Left renal pelvis (tissue), 4 donors: Measurements from ENCODE around the gene MAP3K7CL. TPM values are rescaled to one million over a fixed set of nuclear protein-coding genes. Genes with fewer than 3 reads are reported as not detected.
A peak's percentile ranks its signal among the peaks of the same experiment; 100 is the strongest.

Experiments used
- DNase-seq, 4 donors: peaks; one replicate each; pipeline ENCODE4 v3.0.0-alpha.2; 2013; ENCODE audit warnings: low read depth in 4 of 4, low spot score in 3 of 4
- polyA plus RNA-seq, 4 donors: library from polyadenylated mRNA; unstranded; fragments of 120-200 nt; gene quantifications; one replicate each; pipeline ENCODE4 v1.2.1, GENCODE V29; 2013; ENCODE audit not compliant: insufficient read length in 4 of 4

MAP3K7CL gene
- polyA plus RNA-seq, 4 donors = 4.8 to 7.7 (median 6.0) TPM

DNA sequence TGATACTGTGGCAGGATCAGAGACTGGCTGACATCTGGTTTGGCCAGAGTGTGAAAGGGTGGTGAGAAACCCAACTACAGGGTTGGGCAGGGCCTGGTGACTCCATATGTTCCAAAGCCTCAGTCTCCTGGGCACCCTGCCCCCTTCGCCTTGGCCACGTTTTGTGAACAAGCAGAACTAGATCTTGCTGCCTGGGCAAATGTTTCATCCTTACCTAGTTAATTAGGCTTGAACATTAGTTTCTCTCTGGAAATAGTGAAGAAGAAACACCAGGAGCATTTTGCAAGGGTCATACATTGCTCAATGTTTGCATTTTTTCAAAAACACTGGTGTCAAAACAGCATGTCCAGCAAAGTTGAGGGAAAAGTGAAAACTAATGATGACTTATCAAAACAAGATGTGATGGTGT is 60.5 kb downstream of the MAP3K7CL start:
- DNase-seq = no peak

- DNase-seq = no peak
These were observed 62.6 kb downstream of the MAP3K7CL start for GRCh38 chr21:29193072-29193471.

DNA sequence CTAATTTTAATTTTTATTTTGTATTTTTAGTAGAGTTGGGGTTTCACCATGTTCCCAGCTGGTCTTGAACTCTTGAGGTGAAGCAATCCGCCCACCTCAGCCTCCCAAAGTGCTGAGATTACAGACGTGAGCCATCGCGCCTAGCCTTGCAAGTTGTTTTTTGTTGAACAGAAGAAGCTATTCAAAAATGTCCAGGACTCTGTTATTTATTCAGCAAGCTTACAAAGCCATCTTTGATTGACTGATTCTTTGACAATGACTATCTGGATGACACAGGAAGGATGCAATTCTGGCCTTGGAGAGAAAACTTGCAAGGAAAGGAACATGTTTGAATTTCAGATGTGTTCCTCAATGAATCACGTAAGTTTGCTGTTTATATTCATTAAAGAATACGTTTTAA is 63.5 kb downstream of the MAP3K7CL start:
- DNase-seq = no peak

DNA sequence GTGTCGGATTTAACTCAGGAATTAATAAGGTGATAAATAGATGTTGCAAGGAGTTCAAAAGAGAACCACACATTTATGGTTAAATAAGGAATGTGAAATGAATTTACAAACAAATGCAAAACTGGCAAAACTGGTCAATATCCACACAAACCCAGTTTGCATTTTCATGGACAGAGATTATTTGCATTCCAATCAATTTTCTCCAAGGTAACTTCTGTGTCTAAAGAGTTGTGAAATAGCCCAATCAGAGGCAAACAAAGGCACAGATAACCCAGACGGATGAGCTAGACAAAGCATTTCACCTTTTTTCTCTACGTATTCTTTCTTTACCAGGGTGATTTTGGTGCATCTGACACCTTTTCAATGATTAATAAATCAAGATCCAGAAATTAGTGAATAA is 63.9 kb downstream of the MAP3K7CL start:
- DNase-seq = no peak

DNA sequence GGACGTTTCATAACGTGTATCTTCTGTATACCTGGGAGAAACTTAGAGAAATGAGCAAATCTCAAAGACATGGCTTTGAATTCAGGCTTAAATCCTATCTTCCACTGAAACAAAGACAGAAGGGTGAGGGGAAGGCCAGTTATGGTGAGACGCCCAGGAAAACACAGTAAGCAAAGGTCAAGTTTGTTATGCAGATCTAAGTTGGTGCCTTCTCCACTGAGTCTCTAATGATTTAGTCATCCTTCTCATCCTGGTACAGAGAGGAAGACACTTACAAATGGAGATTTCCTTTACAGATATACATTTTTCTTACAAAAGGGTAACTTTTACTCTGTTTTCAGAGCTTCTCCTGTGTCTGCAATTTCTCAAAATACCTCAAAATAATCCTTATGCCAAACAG is 64.4 kb downstream of the MAP3K7CL start:
- no peak for DNase-seq

DNA sequence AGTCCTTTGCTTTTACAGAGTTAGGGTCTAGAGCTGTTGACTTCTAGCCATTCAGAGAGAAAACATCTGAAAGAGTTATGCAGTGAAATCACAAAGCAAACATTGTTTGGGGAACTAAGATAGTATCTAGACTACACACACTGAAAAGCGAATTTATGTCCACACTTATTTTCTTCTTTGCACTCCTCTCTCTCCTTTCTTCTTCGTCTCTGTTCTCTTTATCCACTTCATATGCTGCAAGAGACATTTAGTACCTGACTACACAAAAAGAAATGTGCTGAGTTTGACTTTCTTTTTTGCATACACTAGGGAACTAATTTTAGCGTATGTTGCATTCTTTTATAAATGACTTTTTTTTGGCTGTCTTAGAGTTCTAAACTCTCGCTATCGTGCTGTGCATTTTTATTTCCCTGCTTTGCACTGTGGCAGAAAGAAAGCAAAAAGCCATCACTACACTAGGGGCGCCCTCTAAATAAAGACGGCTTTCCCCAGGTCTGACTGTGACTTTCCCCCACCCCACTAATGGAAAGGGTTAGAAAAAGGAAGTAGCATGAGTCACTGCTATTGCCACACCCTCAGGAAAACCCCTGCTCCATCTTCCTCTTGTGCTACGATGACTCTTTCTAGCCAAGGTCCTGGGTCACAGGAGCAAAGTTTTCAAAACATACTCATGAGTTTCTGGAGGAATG is 65.7 kb downstream of the MAP3K7CL start:
- no peak for DNase-seq

DNA sequence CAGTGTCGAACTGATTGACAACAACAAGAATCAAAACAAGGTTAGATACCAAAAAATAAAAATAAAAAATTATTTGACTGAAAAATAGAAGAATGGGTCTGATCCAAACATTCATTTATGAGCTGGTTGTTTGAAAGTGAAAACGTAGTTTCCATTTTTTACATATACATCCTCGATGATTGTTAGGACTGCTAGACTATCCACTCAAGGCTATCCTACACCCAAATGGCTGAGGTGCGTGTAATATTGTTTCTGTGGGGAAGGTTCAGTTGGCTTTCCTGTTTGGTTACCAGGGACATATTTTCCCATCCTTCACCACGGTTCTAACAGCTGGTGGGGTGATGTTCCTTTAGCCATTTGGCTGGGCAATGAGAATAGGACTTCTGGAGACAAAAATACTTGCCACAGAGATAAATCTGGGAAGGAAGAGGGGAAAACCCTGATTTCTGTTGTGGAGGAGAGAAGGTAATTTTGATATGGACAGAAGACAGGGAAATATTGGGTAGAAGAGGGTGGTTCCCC is 66.3 kb downstream of the MAP3K7CL start:
- DNase-seq = no peak

DNA sequence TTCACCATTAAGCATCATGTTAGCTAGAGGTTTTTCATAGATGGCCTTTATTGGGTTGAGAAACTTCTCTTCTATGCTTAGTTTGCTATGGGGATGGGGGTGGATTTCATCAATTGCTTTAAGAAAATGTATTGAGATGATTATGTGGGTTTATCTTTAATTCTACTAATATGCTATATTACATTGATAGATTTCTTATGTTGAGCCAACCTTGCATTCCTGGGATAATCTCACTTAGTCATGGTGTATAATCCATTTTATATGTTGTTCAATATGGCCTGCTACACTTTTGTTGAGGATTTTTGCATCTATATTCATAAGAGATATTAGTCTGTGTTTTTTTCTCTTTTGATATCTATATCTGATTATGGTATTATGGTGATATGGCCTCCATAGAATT is 70.7 kb downstream of the MAP3K7CL start:
- no peak for DNase-seq

DNA sequence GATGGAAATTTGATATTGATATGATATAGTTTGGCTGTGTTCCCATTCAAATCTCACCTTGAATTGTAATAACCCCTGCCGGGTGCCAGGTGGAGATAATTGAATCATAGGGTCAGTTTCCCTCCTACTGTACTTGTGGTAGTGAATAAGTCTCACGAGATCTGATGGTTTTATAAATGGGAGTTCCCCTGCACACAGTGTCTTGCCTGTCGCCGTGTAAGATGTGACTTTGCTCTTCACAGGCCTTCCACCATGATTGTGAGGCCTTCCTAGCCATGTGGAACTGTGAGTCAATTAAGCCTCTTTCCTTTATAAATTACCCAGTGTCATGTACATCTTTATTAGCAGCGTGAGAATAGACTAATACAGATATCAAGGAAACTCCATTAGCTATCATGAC is 74.6 kb downstream of the MAP3K7CL start:
- DNase-seq = no peak

DNA sequence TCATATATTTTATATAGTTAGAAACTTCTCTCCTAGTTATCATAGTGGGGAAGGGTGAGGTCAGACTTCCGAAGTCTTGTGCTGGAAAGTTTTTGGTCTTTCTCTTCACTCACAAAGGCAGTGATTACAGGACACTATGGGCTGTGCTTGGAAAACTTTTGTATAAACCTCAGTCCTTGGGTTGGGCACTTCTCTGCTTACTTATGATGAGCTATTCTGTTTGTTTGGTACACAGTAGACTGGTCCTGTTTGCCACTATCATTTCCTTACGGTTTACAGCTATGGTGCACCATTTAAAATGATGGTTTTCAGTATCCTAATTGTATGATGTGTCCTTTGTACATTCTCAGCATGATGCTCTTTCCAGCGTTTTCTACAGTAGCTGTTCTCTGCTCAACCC is 75.5 kb downstream of the MAP3K7CL start:
- no peak for DNase-seq

- no peak for DNase-seq
These were observed 76.0 kb downstream of the MAP3K7CL start for GRCh38 chr21:29206445-29206844.

- DNase-seq = no peak
These were observed 76.8 kb downstream of the MAP3K7CL start for GRCh38 chr21:29207201-29207600.

DNA sequence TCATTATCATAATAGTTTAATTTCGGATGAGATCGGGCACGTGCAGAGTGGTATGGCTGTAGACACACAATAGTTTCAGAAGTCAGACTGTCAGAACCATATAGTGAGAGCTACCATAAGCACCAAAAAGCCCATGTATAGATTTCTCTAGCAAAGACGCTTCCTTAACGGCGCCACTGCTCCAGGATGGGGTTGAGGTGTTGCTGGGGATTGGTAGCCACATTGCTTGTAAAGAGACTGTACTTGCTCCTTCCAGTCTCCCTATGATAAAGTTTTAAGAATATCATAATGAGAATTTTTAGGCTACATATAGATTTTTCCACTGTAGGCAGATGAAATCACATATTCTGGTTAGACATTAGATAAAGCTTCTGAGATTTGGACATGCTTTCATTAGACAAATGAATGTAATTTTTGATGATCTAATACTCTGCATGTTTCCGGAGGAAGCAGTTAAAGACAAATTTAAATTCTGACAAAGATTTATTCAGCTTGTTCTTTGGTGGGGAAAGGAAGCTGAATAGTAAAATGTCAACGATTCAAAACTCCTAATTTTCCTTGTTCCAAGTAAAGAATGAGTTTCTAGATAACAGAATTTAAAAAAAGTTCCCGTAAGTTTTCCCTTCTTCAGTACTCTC is 77.7 kb downstream of the MAP3K7CL start:
- no peak for DNase-seq

DNA sequence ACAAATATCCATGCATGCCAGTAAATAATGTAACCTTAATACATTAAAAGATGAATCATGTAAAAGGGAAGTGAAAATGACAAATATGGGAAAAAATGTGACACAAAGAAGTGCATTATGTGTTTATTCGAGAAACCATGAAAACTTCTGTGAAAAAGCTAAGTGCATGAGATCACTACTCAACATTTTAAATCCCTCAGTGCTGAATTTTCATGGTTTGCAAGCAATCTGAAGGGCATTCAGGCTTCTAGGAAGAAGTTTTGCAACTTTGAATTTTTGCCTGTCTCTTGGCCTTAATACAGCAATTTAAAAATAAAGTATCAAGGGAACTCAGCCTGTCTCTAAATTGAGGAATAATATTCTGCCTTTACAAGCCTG is 78.2 kb downstream of the MAP3K7CL start:
- DNase-seq = no peak

DNA sequence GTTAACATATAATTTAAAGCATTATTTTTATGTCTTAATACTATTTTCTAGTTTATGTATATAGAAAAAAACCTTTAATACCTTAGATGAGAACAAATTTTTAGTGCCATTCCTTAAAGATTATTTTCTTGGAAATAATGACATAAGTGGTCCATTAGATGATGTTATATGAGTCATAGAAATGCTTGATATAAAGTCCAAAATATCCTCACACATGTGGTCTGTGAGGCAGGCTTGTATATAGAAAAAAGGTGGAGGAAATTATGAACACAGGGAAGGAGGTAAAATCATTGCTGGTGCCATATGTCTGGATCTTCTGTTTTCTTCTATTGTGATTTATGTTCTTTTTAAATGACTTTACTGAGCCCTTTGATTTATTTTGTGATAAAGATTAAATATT is 79.3 kb downstream of the MAP3K7CL start:
- no peak for DNase-seq

DNA sequence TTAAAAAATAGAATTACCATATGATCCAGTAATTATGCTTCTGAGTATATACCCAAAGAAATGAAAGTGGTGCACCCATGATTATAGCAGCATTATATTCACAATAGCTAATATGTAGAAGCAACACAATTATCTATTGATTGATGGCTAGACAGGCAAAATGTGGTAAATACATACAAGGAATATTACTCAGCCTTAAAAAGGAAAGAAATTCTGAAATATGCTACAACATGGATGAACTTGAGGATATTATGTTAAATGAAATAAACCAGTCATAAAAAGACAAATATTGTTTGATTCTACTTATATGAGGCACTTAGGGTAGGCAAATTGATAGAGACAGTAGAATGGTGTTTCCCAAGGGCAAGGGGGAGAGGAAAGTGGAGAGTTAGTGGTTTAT is 80.8 kb downstream of the MAP3K7CL start:
- DNase-seq = no peak

GRCh38 chr21:29212446-29212845 is 82.0 kb downstream of the MAP3K7CL start:
- no peak for DNase-seq

- no peak for DNase-seq
These were observed 83.3 kb downstream of the MAP3K7CL start for GRCh38 chr21:29213513-29214385.

DNA sequence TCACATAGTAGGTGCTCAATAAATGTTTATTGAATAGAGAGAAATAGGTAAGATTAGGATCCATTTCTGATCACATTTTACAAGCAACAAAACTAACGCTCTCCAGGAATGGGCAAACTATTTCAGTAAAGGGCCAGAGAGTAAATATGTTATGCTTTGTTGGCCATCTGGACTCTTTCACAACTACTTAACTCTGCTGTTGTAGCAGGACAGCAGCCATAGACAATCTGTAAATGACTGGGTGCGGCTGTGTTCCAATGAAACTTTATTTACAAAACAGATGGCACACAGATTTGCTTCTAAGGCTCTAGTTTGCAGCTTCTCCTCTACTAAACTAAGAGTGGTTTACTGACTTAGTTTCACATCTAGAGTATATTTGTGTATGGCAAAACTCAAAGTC is 85.3 kb downstream of the MAP3K7CL start:
- DNase-seq = no peak

DNA sequence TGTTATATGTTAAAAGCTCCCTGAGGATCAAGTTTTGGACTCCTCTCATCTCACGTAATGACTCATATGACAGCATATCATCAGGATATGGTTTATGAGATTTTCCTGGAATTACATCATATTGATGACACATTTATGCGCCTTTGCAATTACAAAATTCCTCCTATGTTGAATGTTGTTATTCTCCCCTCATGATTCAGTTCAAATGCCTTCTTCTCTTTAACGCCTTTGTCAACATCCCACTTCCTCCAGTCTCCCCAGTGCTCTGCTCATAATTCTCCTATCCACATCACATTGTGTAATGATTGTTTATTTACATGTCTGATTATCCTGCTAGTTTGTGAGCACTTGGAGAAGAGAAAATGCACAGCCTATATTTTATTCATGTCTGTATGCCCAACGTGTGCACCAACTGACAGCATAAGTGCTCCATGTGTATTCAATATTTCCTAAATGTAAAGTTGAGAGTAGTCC is 87.4 kb downstream of the MAP3K7CL start:
- no peak for DNase-seq

DNA sequence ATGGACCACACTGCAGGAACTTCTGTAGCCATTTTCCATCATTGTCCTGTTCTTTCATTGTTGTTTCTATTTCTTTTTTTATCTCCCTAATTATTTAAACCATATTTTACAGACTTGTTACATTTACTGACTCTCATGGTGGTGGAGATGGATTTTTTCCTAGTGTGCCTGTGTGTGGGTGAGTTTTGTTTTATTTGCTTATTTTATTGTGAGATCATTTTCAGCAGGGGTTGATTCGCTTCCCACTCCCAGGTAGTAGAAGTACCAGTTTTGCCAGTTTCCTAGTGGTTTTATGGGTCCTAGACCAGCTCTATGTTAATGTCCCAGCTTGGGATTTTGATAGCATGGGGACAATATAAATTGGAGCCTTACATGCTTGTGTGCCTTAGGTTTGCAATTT is 88.3 kb downstream of the MAP3K7CL start:
- peak in 1 of 4 donors; percentile 26 for DNase-seq
